ENCODE measurements around the gene MARF1.
"Not testable (repeated sequence)": the region's sequence is repeated elsewhere in the genome, so short reads cannot be mapped to it uniquely, and the experiment has no call there.

MARF1 gene

GRCh38 chr16:15643048-15643945, at the start of gene MARF1:
TSS of gene MARF1 (minus strand) at chr16:15643154. CDS start at chr16:15639233, 3,921 bp downstream.
- peak; percentile 53 for DNase-seq (ENCODE audit: low read depth)

GRCh38 chr16:15692508-15692907, 49.6 kb upstream of the MARF1 start:
- not testable (repeated sequence) for DNase-seq (ENCODE audit: low read depth)

DNA sequence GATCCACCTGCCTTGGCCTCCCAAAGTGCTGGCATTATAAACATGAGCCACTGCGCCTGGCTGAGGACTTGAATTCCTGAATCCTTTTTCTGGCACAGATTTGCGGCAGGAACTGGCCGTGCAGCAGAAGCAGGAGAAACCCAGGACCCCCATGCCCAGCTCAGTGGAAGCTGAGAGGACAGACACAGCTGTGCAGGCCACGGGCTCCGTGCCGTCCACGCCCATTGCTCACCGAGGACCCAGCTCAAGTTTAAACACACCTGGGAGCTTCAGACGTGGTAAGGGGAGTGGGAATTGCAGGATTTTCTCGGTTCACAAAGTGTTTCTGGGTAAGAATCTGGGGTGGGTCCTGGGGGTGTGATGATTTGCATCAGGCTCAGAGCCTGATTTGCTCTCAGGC, 48.1 kb upstream of the MARF1 start:
- no peak for DNase-seq (ENCODE audit: low read depth)

GRCh38 chr16:15690296-15690695, 47.3 kb upstream of the MARF1 start:
- DNase-seq (ENCODE audit: low read depth) = no peak

DNA sequence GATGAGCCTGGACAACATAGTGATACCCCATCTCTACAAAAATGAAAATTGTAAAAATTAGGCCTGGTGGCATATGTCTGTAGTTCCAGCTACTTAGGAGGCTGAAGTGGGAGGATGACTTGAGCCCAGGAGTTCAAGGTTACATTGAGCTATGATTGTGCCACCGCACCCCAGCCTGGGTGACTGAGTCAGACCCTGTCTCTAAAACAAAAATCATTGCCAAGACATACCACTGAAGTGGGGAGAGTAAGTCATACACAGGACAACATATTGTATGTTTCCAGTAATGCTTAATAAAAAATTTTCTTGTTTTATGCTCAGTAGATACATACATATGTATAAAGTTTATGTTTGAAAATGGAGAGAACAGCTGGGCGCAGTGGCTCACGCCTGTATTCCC, 46.3 kb upstream of the MARF1 start:
- DNase-seq (ENCODE audit: low read depth) = no peak

GRCh38 chr16:15686287-15686686, 43.3 kb upstream of the MARF1 start:
- DNase-seq (ENCODE audit: low read depth) = no peak

GRCh38 chr16:15682105-15682570, 39.2 kb upstream of the MARF1 start:
- peak; percentile 41 for DNase-seq (ENCODE audit: low read depth)

DNA sequence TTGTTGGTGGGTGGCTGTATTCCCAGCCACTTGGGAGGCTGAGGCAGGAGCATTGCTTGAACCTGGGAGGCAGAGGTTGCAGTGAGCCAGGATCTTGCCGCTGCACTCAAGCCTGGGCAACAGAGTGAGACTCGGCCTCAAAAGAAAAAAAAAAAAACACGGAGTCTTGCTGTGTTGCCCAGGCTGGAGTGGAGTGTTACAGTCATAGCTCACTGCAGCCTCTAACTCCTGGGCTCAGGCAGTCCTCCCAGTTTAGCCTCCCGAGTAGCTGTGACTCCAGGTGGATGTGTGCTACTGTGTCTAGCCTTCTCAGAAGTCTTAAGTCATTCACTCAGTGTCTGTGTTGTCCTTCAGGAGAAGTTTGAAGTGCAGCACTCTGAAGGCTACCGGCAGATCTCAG, 34.5 kb upstream of the MARF1 start:
- DNase-seq (ENCODE audit: low read depth) = no peak

DNA sequence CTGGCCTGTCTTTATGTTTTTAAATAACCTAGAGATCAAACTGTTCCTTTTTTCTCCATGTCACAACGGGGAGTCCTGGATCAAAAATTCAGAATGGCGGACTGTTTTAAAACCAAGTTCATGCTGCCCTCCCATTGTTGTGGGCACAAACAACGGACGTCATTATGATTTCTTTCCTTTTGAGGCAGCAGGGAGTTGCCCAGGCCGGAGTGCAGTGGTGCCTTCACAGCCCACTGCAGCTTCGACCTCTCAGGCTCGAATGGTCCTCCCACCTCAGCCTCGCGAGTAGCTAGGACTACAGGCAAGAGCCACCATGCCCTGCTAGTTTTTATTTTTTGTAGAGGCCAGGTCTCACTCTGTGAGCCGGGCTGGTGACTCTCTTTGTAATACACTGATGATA, 33.6 kb upstream of the MARF1 start:
- DNase-seq (ENCODE audit: low read depth) = no peak

DNA sequence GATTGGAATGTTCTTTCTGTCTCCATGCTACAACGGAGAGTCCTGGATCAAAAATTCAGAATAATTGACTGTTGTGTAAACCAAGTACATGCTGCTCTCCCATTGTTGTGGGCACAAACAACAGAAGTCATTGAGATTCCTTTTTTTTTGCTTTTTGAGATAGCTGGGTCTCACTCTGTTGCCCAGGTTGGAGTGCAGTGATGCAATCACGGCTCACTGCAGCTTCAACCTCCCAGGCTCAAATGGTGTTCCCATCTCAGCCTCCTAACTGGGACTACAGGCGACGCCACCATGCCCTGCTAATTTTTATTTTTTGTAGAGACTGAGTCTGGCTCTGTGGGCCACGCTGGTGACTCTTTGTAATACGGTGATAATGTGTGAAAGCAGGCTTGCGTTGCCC, 31.6 kb upstream of the MARF1 start:
- DNase-seq (ENCODE audit: low read depth) = no peak

DNA sequence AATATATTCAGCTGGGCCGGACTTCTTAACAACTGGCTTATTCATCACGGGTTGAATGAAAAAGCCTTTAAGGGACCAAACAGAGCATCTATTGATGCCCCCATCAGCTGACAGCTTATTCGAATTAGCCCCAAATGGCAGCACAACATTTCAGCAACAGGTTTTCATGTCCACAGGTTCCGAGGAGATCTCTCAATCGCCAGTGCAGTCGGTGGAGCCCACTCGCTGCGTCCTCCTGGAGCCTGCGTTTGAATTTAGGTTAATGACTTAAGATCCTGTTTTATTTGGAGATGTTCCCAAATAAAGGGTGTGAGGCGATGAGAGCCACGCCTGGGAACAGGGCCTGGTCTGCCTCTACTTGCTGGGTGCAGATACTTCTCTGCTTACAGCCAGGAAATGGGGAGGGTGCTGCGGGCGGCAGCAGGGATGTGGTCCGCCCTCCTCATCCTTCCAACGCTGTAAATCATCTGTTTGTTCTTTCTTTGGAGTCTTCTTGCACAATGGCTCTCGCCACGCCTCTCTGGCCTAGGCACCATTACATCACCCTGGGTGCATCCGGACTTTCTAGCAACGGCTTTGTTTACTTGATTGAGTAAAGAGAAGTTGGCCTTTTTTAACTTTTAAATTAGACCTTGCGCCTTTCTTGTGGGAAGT, 29.7 kb upstream of the MARF1 start:
- DNase-seq (ENCODE audit: low read depth) = peak; percentile 97

DNA sequence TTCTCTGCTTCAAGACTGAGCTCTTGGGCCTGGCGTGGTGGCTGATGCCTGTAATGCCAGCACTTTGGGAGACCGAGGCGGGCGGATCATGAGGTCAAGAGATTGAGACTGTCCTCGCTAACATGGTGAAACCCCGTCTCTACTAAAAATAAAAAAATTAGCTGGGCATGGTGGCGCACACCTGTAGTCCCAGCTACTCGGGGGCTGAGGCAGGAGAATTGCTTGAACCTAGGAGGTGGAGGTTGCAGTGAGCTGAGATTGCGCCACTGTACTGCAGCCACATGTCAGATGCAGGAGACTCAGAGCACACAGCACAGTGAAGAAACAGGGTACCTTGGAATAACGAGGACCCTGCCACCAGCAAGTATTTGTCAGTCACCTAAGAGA, 29.2 kb upstream of the MARF1 start:
- not testable (repeated sequence) for DNase-seq (ENCODE audit: low read depth)

DNA sequence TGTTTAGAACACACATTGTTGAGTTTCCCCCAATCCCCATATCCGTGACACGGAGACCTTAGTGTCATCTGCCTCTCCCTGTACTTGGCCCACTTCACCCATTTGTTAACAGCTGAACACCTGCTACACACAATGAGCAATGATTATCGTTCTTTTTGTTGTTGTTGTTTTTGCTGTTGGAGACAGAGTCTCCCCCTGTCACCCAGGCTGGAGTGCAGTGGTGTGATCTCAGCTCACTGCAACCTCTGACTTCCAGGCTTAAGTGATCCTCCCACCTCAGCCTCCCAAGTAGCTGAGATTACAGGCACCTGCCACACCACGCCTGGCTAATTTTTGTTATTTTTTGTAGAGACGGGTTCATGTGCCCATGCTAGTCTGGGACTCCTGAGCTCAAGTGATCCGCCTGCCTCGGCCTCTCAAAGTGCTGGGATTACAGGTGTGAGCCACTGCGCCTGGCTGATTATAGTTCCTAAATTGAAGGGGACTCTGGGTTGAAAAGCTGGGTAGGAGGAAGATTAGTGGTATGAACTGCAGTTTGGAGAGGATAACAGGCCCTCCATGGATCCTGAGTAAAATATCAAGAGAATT, 28.7 kb upstream of the MARF1 start:
- DNase-seq (ENCODE audit: low read depth) = no peak

- DNase-seq (ENCODE audit: low read depth) = no peak
Observed at GRCh38 chr16:15667091-15667742, 24.3 kb upstream of the MARF1 start.

DNA sequence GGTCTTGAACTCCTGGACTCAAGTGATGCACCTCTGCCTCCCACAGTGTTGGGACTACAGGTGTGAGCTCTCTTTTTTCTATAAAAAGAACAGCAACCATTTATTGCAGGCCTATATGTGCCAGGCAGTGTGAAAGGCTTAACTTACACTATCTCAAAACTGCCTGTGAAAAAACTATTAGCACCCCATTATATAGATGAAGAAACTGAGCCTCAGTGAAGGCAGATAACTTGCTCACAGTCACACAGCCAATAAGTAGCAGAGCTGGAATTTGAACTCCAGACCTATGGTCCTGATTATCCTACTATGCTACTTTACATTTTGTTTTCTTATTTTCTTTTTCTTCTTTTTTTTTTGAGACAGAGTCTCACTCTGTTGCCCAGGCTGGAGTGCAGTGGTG, 22.2 kb upstream of the MARF1 start:
- DNase-seq (ENCODE audit: low read depth) = no peak

DNA sequence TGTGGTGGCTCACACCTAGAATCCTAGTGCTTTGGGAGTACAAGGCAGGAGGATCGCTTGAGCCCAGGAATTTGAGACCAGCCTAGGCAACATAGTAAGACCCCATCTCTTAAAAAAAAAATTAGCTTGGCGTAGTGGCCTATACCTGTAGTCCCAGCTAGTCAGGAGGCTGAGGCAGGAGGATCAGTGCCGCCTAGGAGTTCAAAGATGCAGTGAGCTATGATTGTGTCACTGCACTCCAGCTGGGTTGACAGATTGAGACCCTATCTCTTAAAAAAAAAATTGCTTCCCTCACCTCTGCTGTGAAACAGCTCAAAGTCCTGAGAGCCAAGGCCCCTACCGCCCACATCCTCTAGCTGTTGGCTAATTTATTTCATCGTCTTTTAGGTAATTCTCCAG, 17.2 kb upstream of the MARF1 start:
- DNase-seq (ENCODE audit: low read depth) = no peak

- DNase-seq (ENCODE audit: low read depth) = no peak
Observed at GRCh38 chr16:15658556-15658955, 15.6 kb upstream of the MARF1 start.

- no peak for DNase-seq (ENCODE audit: low read depth)
Observed at GRCh38 chr16:15658149-15658548, 15.2 kb upstream of the MARF1 start.

GRCh38 chr16:15655561-15655960, 12.6 kb upstream of the MARF1 start:
- not testable (repeated sequence) for DNase-seq (ENCODE audit: low read depth)

DNA sequence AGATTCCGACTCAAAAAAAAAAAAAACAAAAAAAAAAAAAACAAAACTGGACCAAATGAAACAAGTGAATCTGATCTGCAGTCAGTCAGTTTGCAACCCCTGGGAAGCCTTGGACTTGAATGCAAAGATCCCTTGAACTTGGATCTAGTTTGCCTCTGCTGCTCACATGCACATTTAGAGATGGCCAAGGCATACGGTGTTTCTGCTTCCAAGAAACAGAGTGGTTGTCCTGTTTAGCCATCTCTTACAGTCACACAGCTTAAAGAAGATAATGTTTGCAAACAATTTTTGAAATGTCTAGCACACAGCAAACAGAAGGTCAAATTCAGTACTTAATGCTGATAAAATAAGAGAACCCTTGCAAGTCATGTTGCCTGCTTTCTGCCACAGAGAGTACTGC, 11.6 kb upstream of the MARF1 start:
- DNase-seq (ENCODE audit: low read depth) = no peak

- peak; percentile 68 for DNase-seq (ENCODE audit: low read depth)
Observed at GRCh38 chr16:15653227-15653626, 10.3 kb upstream of the MARF1 start.

GRCh38 chr16:15652293-15653001, 9.5 kb upstream of the MARF1 start:
- DNase-seq (ENCODE audit: low read depth) = no peak

Measured in GM04503 (cell line).